GM21381 (cell line): Measurements from ENCODE around the gene LTK.

Source experiments
- ATAC-seq: cut with Tn5 transposase; IDR thresholded peaks from one replicate; pipeline ENCODE4 v1.9.1; 2021; ENCODE audit warnings: mild to moderate bottlenecking, moderate library complexity; ENCODE audit not compliant: unreplicated experiment

The LTK gene

GRCh38 chr15:41530363-41530956 lies 16.8 kb upstream of the LTK start:
- no peak for ATAC-seq

GRCh38 chr15:41523097-41523496 lies 9.5 kb upstream of the LTK start:
- no peak for ATAC-seq

- no peak for ATAC-seq
These were observed 8.0 kb upstream of the LTK start for GRCh38 chr15:41521614-41522013.

GRCh38 chr15:41520636-41521035 lies 7.0 kb upstream of the LTK start:
- no peak for ATAC-seq

GRCh38 chr15:41517895-41518449 lies 4.3 kb upstream of the LTK start:
- ATAC-seq, result no peak

- no peak for ATAC-seq
These were observed 604 bp downstream of the LTK start for GRCh38 chr15:41512940-41513505.

GRCh38 chr15:41512512-41512939 lies 1.1 kb downstream of the LTK start:
- no peak for ATAC-seq

GRCh38 chr15:41511899-41512369 lies 1.7 kb downstream of the LTK start:
- no peak for ATAC-seq

- ATAC-seq, result no peak
These were observed 2.2 kb downstream of the LTK start for GRCh38 chr15:41511331-41511898.

- no peak for ATAC-seq
These were observed 2.9 kb downstream of the LTK start for GRCh38 chr15:41510728-41511127.

GRCh38 chr15:41507820-41508290 lies 5.8 kb downstream of the LTK start:
- no peak for ATAC-seq

GRCh38 chr15:41506796-41507341 lies 6.8 kb downstream of the LTK start:
- ATAC-seq, result no peak

- ATAC-seq, result no peak
These were observed 7.9 kb downstream of the LTK start for GRCh38 chr15:41505776-41506175.

- ATAC-seq, result no peak
These were observed 8.7 kb downstream of the LTK start for GRCh38 chr15:41504751-41505492.

- no peak for ATAC-seq
These were observed 10.0 kb downstream of the LTK start for GRCh38 chr15:41503669-41504010.

- ATAC-seq, result no peak
These were observed 10.6 kb downstream of the LTK start for GRCh38 chr15:41502795-41503668.

- ATAC-seq, result no peak
These were observed 11.5 kb downstream of the LTK start for GRCh38 chr15:41501931-41502794.

GRCh38 chr15:41501191-41501917 lies 12.3 kb downstream of the LTK start:
- ATAC-seq, result no peak
